GM19372 (cell line): ENCODE data around the gene RXRG.

Source experiments
- ATAC-seq: cut with Tn5 transposase; IDR thresholded peaks from one replicate; pipeline ENCODE4 v1.9.1; 2021; ENCODE audit warnings: mild to moderate bottlenecking, low read depth, moderate library complexity; ENCODE audit not compliant: unreplicated experiment

Gene RXRG

GRCh38 chr1:165452336-165453130 lies 7.6 kb upstream of the RXRG start:
- ATAC-seq, result no peak

GRCh38 chr1:165451691-165452090 lies 6.8 kb upstream of the RXRG start:
- no peak for ATAC-seq

- ATAC-seq, result no peak
Measured at GRCh38 chr1:165449131-165449530, 4.2 kb upstream of the RXRG start.

- no peak for ATAC-seq
Measured at GRCh38 chr1:165445388-165445787, 462 bp upstream of the RXRG start.

GRCh38 chr1:165443539-165444311 lies 1.2 kb downstream of the RXRG start:
- ATAC-seq, result no peak

- no peak for ATAC-seq
Measured at GRCh38 chr1:165442653-165443052, 2.3 kb downstream of the RXRG start.

GRCh38 chr1:165442053-165442452 lies 2.9 kb downstream of the RXRG start:
- ATAC-seq, result no peak

- no peak for ATAC-seq
Measured at GRCh38 chr1:165441166-165441880, 3.6 kb downstream of the RXRG start.

GRCh38 chr1:165439330-165439729 lies 5.6 kb downstream of the RXRG start:
- no peak for ATAC-seq

GRCh38 chr1:165436994-165437393 lies 7.9 kb downstream of the RXRG start:
- ATAC-seq, result no peak

GRCh38 chr1:165435801-165436200 lies 9.1 kb downstream of the RXRG start:
- no peak for ATAC-seq

GRCh38 chr1:165434281-165434680 lies 10.6 kb downstream of the RXRG start:
- ATAC-seq, result no peak

GRCh38 chr1:165431079-165431478 lies 13.8 kb downstream of the RXRG start:
- ATAC-seq, result no peak

GRCh38 chr1:165426745-165427144 lies 18.2 kb downstream of the RXRG start:
- ATAC-seq, result no peak

GRCh38 chr1:165425621-165426020 lies 19.3 kb downstream of the RXRG start:
- ATAC-seq, result no peak

- ATAC-seq, result no peak
Measured at GRCh38 chr1:165424454-165425216, 20.3 kb downstream of the RXRG start.

- no peak for ATAC-seq
Measured at GRCh38 chr1:165423136-165423535, 21.8 kb downstream of the RXRG start.

- ATAC-seq, result no peak
Measured at GRCh38 chr1:165420655-165421054, 24.3 kb downstream of the RXRG start.

- ATAC-seq, result no peak
Measured at GRCh38 chr1:165419839-165420238, 25.1 kb downstream of the RXRG start.

- ATAC-seq, result no peak
Measured at GRCh38 chr1:165418195-165418594, 26.7 kb downstream of the RXRG start.
